Measurements from ENCODE around the gene HOOK2. TPM values are rescaled to one million over a fixed set of nuclear protein-coding genes. Genes with fewer than 3 reads are reported as not detected.

HOOK2 gene
- total RNA-seq, 2 donors from 2014 or later: 38.8 to 41.0 TPM

- H3K27me3 Mint-ChIP-seq (ENCODE audit: low read depth): no peaks in the 10 kb centered on the region
- no peak for ATAC-seq (replicated peaks in 1 of 2)
- DNase-seq: no peak
- peak overlapping the region; percentile 90 for H3K27ac Mint-ChIP-seq
- H3K4me1 Mint-ChIP-seq (ENCODE audit: low read depth): peaks cover 36% of the 10 kb centered on the region
- H3K36me3 Mint-ChIP-seq (ENCODE audit: insufficient read depth in 2 of 2): peaks cover 9 to 13% of the 10 kb centered on the region in 2 donors
- peak overlapping the region; percentile 94 to 98 for H3K4me3 Mint-ChIP-seq
- H3K9me3 Mint-ChIP-seq: no peaks in the 10 kb centered on the region
Observed at GRCh38 chr19:12790628-12791344, 15.4 kb upstream of the HOOK2 start.

- Mint-ChIP-seq H3K36me3 (ENCODE audit: insufficient read depth in 2 of 2) (peaks cover 9 to 13% of the 10 kb centered on the region in 2 donors), H3K27ac (peak overlapping the region; percentile 90), H3K9me3 (no peaks in the 10 kb centered on the region), H3K4me1 (ENCODE audit: low read depth) (peaks cover 28% of the 10 kb centered on the region), H3K4me3 (peak overlapping the region; percentile 94 to 98), H3K27me3 (ENCODE audit: low read depth) (no peaks in the 10 kb centered on the region)
- peak; percentile 99 to 100 for DNase-seq
- ATAC-seq (replicated peaks in 1 of 2): peak; percentile 52
Observed at GRCh38 chr19:12789904-12790619, 14.7 kb upstream of the HOOK2 start.

GRCh38 chr19:12789098-12789903 lies 13.9 kb upstream of the HOOK2 start:
- peak overlapping the region; percentile 96 to 98 for H3K4me3 Mint-ChIP-seq
- H3K9me3 Mint-ChIP-seq: no peaks in the 10 kb centered on the region
- H3K27ac Mint-ChIP-seq: peak overlapping the region; percentile 97
- DNase-seq (peak in 1 of 2 donors; percentile 58), ATAC-seq (replicated peaks in 1 of 2) (no peak)
- H3K4me1 Mint-ChIP-seq (ENCODE audit: low read depth): peaks cover 21% of the 10 kb centered on the region
- H3K36me3 Mint-ChIP-seq (ENCODE audit: insufficient read depth in 2 of 2): peaks cover 9 to 13% of the 10 kb centered on the region in 2 donors
- no peaks in the 10 kb centered on the region for H3K27me3 Mint-ChIP-seq (ENCODE audit: low read depth)

GRCh38 chr19:12788682-12789097 lies 13.3 kb upstream of the HOOK2 start:
- ATAC-seq (replicated peaks in 1 of 2) (no peak), DNase-seq (peak; percentile 57 to 63)
- Mint-ChIP-seq H3K36me3 (ENCODE audit: insufficient read depth in 2 of 2) (peaks cover 9% of the 10 kb centered on the region in 2 donors), H3K27me3 (ENCODE audit: low read depth) (no peaks in the 10 kb centered on the region), H3K9me3 (no peaks in the 10 kb centered on the region), H3K4me1 (ENCODE audit: low read depth) (peaks cover 17% of the 10 kb centered on the region), H3K27ac (peak overlapping the region; percentile 97), H3K4me3 (peak overlapping the region; percentile 92 to 96)

- Mint-ChIP-seq H3K36me3 (ENCODE audit: insufficient read depth in 2 of 2) (peaks cover 7 to 8% of the 10 kb centered on the region in 2 donors), H3K27me3 (ENCODE audit: low read depth) (no peaks in the 10 kb centered on the region), H3K4me3 (peak overlapping the region; percentile 92 to 96), H3K27ac (no peak overlapping the region), H3K4me1 (ENCODE audit: low read depth) (peaks cover 17% of the 10 kb centered on the region), H3K9me3 (no peaks in the 10 kb centered on the region)
- ATAC-seq (replicated peaks in 1 of 2) (no peak), DNase-seq (no peak)
Observed at GRCh38 chr19:12788042-12788681, 12.8 kb upstream of the HOOK2 start.

GRCh38 chr19:12787458-12787857 lies 12.1 kb upstream of the HOOK2 start:
- DNase-seq (no peak), ATAC-seq (replicated peaks in 1 of 2) (no peak)
- no peak overlapping the region for H3K27ac Mint-ChIP-seq
- H3K27me3 Mint-ChIP-seq (ENCODE audit: low read depth): no peaks in the 10 kb centered on the region
- H3K36me3 Mint-ChIP-seq (ENCODE audit: insufficient read depth in 2 of 2): peaks cover 5 to 7% of the 10 kb centered on the region in 2 donors
- peaks cover 17% of the 10 kb centered on the region for H3K4me1 Mint-ChIP-seq (ENCODE audit: low read depth)
- H3K9me3 Mint-ChIP-seq: no peaks in the 10 kb centered on the region
- no peak overlapping the region for H3K4me3 Mint-ChIP-seq

- H3K27me3 Mint-ChIP-seq (ENCODE audit: low read depth): no peaks in the 10 kb centered on the region
- peaks cover 5 to 7% of the 10 kb centered on the region in 2 donors for H3K36me3 Mint-ChIP-seq (ENCODE audit: insufficient read depth in 2 of 2)
- no peak overlapping the region for H3K27ac Mint-ChIP-seq
- no peak for ATAC-seq (replicated peaks in 1 of 2)
- H3K4me1 Mint-ChIP-seq (ENCODE audit: low read depth): peaks cover 21% of the 10 kb centered on the region
- no peaks in the 10 kb centered on the region for H3K9me3 Mint-ChIP-seq
- peak overlapping the region in 1 of 2 donors; percentile 41 for H3K4me3 Mint-ChIP-seq
- no peak for DNase-seq
Observed at GRCh38 chr19:12786952-12787351, 11.6 kb upstream of the HOOK2 start.

GRCh38 chr19:12786141-12786870 lies 11.0 kb upstream of the HOOK2 start:
- peak in 1 of 2 donors; percentile 17 for DNase-seq

GRCh38 chr19:12785431-12786031 lies 10.2 kb upstream of the HOOK2 start:
- no peaks in the 10 kb centered on the region for H3K36me3 Mint-ChIP-seq (ENCODE audit: insufficient read depth in 2 of 2)
- no peak overlapping the region for H3K27ac Mint-ChIP-seq
- H3K4me3 Mint-ChIP-seq: no peak overlapping the region
- no peak for ATAC-seq (replicated peaks in 1 of 2)
- no peaks in the 10 kb centered on the region for H3K9me3 Mint-ChIP-seq
- H3K4me1 Mint-ChIP-seq (ENCODE audit: low read depth): peaks cover 28% of the 10 kb centered on the region
- H3K27me3 Mint-ChIP-seq (ENCODE audit: low read depth): no peaks in the 10 kb centered on the region
- peak in 1 of 2 donors; percentile 19 for DNase-seq

More at GRCh38 chr19:12786141-12786870, 11.0 kb upstream of the HOOK2 start:
- Mint-ChIP-seq H3K36me3 (ENCODE audit: insufficient read depth in 2 of 2) (peaks cover 4 to 5% of the 10 kb centered on the region in 2 donors), H3K4me3 (peak overlapping the region in 1 of 2 donors; percentile 41), H3K27me3 (ENCODE audit: low read depth) (no peaks in the 10 kb centered on the region), H3K9me3 (no peaks in the 10 kb centered on the region), H3K4me1 (ENCODE audit: low read depth) (peaks cover 27% of the 10 kb centered on the region), H3K27ac (no peak overlapping the region)
- no peak for ATAC-seq (replicated peaks in 1 of 2)

- Mint-ChIP-seq H3K27me3 (ENCODE audit: low read depth) (no peaks in the 10 kb centered on the region), H3K36me3 (ENCODE audit: insufficient read depth in 2 of 2) (no peaks in the 10 kb centered on the region), H3K4me1 (ENCODE audit: low read depth) (peaks cover 33% of the 10 kb centered on the region), H3K9me3 (no peaks in the 10 kb centered on the region), H3K27ac (no peak overlapping the region), H3K4me3 (no peak overlapping the region)
- DNase-seq: peak; percentile 54 to 58
- ATAC-seq (replicated peaks in 1 of 2): peak; percentile 3 to 4
Observed at GRCh38 chr19:12784871-12785430, 9.6 kb upstream of the HOOK2 start.

GRCh38 chr19:12784394-12784870 lies 9.1 kb upstream of the HOOK2 start:
- Mint-ChIP-seq H3K27ac (no peak overlapping the region), H3K9me3 (no peaks in the 10 kb centered on the region), H3K27me3 (ENCODE audit: low read depth) (no peaks in the 10 kb centered on the region), H3K36me3 (ENCODE audit: insufficient read depth in 2 of 2) (no peaks in the 10 kb centered on the region), H3K4me1 (ENCODE audit: low read depth) (peaks cover 38% of the 10 kb centered on the region), H3K4me3 (no peak overlapping the region)
- DNase-seq (peak; percentile 44), ATAC-seq (replicated peaks in 1 of 2) (peak; percentile 1 to 4)
